ENCODE measurements around the gene FHIT.
A peak's percentile ranks its signal among the peaks of the same experiment; 100 is the strongest.

Gene FHIT

DNA sequence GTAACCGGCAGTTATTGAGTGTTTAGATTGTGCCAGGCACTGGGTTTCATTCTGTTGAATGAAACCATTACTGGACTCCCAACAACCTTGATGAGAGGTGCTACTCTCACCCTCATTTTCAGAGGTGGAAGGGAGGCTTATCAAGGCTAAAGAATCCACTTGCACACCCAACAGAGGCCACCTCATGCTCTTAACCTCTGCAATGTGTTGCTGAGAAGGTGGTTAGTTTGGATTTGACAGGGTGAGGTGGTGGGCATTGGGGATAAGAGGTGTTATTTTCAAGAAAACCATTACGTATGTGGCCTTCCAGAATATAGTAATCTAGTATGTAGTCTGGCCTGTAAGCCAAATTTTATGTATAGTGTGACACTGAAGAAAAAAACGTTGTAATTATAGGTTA lies 73.1 kb downstream of the FHIT start:
- no peak for TF ChIP-seq CTCF (IDR thresholded peaks at IDR 0.05; ENCODE audit: borderline replicate concordance, insufficient read depth, low read depth, low read length)
- no peak overlapping the region for H3K4me3 ChIP-seq (ENCODE audit: low read depth, low read length)

GRCh38 chr3:61177450-61177849 lies 73.8 kb downstream of the FHIT start:
- no peak for TF ChIP-seq CTCF (IDR thresholded peaks at IDR 0.05; ENCODE audit: borderline replicate concordance, insufficient read depth, low read depth, low read length)
- H3K4me3 ChIP-seq (ENCODE audit: low read depth, low read length) = no peak overlapping the region

- no peak overlapping the region for H3K4me3 ChIP-seq (ENCODE audit: low read depth, low read length)
- TF ChIP-seq CTCF (IDR thresholded peaks at IDR 0.05; ENCODE audit: borderline replicate concordance, insufficient read depth, low read depth, low read length) = no peak
Observed at GRCh38 chr3:61173676-61174075, 77.6 kb downstream of the FHIT start.

DNA sequence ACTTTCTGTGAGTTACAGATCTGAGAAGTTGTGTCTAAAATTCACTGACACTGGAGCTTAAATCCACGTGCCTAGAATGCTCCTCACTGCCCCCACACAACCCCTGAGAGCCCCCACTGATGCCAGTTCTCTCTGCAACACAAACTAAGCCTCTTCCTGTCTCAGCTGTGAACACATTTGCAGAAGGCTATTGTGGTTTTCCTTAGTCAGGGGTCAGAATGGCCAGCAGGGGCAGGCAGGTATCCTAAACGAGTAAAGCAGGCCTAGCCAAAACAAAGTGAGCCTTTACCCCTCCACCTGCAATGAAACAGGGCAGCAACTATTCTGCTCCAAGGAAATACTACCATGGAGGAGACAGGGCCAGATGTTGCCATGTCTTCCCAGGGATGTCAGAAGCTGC lies 78.6 kb downstream of the FHIT start:
- no peak overlapping the region for H3K4me3 ChIP-seq (ENCODE audit: low read depth, low read length)
- TF ChIP-seq CTCF (IDR thresholded peaks at IDR 0.05; ENCODE audit: borderline replicate concordance, insufficient read depth, low read depth, low read length) = 0 out of 2 replicates have a peak, but pooled peaks have one; percentile 23

GRCh38 chr3:61172203-61172602 lies 79.0 kb downstream of the FHIT start:
- H3K4me3 ChIP-seq (ENCODE audit: low read depth, low read length) = no peak overlapping the region
- no peak for TF ChIP-seq CTCF (IDR thresholded peaks at IDR 0.05; ENCODE audit: borderline replicate concordance, insufficient read depth, low read depth, low read length)

- TF ChIP-seq CTCF (IDR thresholded peaks at IDR 0.05; ENCODE audit: borderline replicate concordance, insufficient read depth, low read depth, low read length) = no peak
- H3K4me3 ChIP-seq (ENCODE audit: low read depth, low read length) = no peak overlapping the region
Observed at GRCh38 chr3:61169621-61170251, 81.5 kb downstream of the FHIT start.

GRCh38 chr3:61168286-61168685 lies 83.0 kb downstream of the FHIT start:
- TF ChIP-seq CTCF (IDR thresholded peaks at IDR 0.05; ENCODE audit: borderline replicate concordance, insufficient read depth, low read depth, low read length) = no peak
- H3K4me3 ChIP-seq (ENCODE audit: low read depth, low read length) = no peak overlapping the region
